ENCODE data around the gene CEP131.

The CEP131 gene

DNA sequence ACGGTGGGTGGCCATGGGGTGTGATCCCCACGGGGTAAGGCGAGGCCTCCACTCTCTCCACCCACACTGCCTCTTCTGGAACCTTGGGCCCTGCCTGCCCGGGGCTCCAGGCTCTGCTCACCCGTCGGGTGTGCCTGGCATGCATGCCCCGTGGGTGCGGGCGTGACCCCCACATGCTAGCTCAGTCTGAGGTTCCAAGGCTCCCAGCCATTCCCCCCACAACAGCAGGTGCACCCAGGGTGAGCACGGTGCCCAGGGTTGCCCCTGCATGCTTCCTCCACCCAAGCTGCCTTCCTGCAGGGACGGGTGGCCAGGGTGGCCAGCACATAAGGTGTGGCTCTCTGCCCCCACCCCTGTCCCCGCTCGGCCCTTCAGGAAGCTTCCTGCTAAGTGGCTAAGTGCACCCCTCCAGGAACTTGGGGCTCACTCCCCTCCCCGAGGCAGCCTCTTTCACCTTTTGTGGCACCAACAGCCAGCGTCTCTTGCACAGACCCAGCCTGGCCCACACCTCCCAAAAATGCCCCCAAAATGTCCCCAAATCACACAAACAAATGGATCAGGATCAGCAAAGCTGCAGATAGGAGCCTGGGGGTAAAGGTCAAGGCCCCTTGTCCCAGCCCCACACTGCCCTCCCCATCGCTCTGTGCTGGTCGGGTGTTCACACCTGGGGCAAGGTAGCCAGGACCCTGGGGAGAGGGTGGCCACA lies 78.9 kb downstream of the CEP131 start:
- DNase-seq, result no peak

DNA sequence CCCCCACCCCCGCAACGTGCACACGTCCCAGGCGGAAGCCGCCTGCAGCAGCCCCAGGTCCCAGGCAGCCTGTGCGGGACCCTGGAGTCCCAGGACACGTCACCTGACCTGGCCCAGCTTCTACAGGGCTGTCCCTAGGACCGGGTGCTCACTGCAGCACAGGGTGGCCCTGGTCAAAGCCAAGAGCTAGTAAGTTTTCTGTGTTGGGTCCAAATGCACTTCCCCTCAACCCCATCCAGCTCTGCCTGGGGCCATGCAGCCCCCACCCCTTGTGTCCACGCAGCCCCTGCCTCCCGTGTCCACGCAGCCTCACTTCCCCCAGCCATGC lies 79.6 kb downstream of the CEP131 start:
- DNase-seq, result no peak

DNA sequence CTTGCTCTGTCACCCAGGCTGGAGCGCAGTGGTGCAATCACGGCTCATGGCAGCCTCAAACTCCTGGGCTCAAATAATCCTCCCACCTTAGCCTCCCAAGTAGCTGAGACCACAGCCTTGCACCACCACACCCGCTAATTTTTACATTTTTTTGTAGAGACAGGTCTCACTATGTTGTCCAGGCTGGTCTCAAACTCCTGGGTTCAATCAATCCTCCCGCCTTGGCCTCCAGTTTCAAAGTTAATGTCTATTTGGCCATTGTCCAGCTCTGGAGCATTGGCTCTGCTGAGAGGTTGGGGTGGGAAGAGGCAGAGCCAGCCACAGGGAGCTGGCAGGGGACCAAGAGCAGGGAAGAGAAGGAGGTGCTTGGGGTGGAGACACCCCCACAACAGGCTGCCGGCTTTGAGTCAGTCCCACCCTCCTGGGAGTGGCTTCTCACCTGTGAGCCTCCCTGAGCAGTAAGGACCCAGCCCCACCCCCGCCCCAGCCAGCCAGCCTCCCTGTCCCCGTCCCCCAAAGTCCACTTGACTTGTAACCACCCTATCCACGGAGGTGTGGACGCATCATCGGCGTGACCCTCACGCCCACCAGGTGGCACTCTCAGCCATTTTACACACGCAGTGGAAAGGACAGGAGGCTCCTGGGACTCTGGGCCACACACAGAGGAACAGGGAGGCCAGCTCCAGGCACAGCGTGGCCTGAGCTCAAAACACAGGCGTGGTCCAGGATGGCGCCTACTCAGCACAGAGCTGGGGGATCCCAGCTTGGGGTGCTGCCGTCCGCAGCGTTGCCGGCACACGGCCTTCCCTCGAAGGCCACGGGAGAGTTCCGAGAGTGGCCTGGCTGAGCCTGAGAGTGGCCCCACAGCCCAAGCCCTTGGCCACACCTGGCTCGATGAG lies 80.2 kb downstream of the CEP131 start:
- DNase-seq, result peak in 4 of 5 experiments; percentile 19 to 57 (median 36)

DNA sequence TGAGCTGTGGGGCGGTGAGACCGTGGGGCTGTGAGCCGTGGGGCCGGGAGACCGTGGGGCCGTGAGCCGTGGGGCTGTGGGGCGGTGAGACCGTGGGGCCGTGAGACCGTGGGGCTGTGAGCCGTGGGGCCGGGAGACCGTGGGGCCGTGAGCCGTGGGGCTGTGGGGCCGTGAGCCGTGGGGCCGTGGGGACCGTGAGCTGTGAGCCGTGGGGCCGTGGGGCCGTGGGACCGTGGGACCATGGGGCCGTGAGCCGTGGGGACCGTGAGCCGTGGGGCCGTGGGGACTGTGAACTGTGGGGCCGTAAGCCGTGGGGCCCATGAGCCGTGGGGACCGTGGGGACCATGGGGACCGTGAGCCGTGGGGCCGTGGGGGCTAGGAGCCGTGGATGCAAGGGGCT lies 82.1 kb downstream of the CEP131 start:
- DNase-seq, result no peak

DNA sequence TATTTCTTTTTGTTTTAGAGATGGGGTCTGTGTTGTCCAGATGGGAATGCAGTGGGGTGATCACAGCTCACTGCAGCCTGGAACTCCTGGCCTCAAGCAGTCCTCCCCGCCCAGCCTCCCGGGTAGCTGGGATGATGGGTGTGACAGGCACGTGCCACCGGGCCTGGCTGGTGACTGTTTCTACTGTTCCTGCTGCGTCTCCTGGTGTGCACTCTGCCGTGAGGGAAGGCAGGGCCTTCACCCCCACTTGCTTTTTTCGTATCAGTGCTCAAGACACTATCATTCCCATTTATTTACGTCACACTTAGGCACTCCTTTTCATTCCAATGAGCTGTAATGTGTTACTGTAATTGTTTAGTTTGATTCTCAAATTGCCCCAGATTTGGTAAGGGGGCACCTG lies 82.7 kb downstream of the CEP131 start:
- DNase-seq, result no peak
